GM21723 (cell line): ENCODE results near the gene SMIM45.
A peak's percentile ranks its signal among the peaks of the same experiment; 100 is the strongest.

Experiments
- ATAC-seq: cut with Tn5 transposase; IDR thresholded peaks from one replicate; pipeline ENCODE4 v1.9.1; 2021; ENCODE audit warnings: mild to moderate bottlenecking, moderate library complexity; ENCODE audit not compliant: unreplicated experiment

Gene SMIM45

GRCh38 chr22:41915035-41915785 lies 36.7 kb upstream of the SMIM45 start, which contains the start of gene SHISA8:
TSS of gene SHISA8 (minus strand) at chr22:41915074. CDS start at chr22:41914667, 407 bp downstream.
- no peak for ATAC-seq

GRCh38 chr22:41915786-41916493 lies 36.0 kb upstream of the SMIM45 start:
- ATAC-seq = no peak

- ATAC-seq = no peak
These were observed 35.1 kb upstream of the SMIM45 start for GRCh38 chr22:41916745-41917358.

- ATAC-seq = no peak
These were observed 34.5 kb upstream of the SMIM45 start for GRCh38 chr22:41917375-41917902.

- no peak for ATAC-seq
These were observed 33.8 kb upstream of the SMIM45 start for GRCh38 chr22:41917903-41918791.

GRCh38 chr22:41919357-41920224 lies 32.4 kb upstream of the SMIM45 start:
- peak; percentile 51 for ATAC-seq

GRCh38 chr22:41920271-41920976 lies 31.5 kb upstream of the SMIM45 start:
- peak; percentile 21 for ATAC-seq

- ATAC-seq = no peak
These were observed 29.6 kb upstream of the SMIM45 start for GRCh38 chr22:41922328-41922727.

GRCh38 chr22:41922940-41923594 lies 28.9 kb upstream of the SMIM45 start:
- ATAC-seq = no peak

GRCh38 chr22:41923595-41924276 lies 28.2 kb upstream of the SMIM45 start:
- no peak for ATAC-seq

- ATAC-seq = peak; percentile 35
These were observed 26.0 kb upstream of the SMIM45 start for GRCh38 chr22:41925783-41926460.

GRCh38 chr22:41927813-41928212 lies 24.1 kb upstream of the SMIM45 start:
- no peak for ATAC-seq

- no peak for ATAC-seq
These were observed 23.1 kb upstream of the SMIM45 start for GRCh38 chr22:41928593-41929417.

- ATAC-seq = no peak
These were observed 22.5 kb upstream of the SMIM45 start for GRCh38 chr22:41929418-41929810.

GRCh38 chr22:41931701-41932269 lies 20.2 kb upstream of the SMIM45 start:
- no peak for ATAC-seq

GRCh38 chr22:41932353-41932752 lies 19.6 kb upstream of the SMIM45 start:
- no peak for ATAC-seq
